Activated CD4-positive, CD25-positive, alpha-beta regulatory T cell treated with anti-CD3 and anti-CD28 coated beads, Interleukin-2, amount 50 U/mL, for 72 hours (primary cell): Measurements from ENCODE around the gene NPM1.

Experiments used
- DNase-seq: peaks from one replicate; pipeline ENCODE4 v3.0.0; 2021

NPM1 gene

GRCh38 chr5:171431251-171431777 is 43.7 kb downstream of the NPM1 start:
- no peak for DNase-seq

GRCh38 chr5:171432076-171432475 is 44.4 kb downstream of the NPM1 start:
- DNase-seq = no peak

DNA sequence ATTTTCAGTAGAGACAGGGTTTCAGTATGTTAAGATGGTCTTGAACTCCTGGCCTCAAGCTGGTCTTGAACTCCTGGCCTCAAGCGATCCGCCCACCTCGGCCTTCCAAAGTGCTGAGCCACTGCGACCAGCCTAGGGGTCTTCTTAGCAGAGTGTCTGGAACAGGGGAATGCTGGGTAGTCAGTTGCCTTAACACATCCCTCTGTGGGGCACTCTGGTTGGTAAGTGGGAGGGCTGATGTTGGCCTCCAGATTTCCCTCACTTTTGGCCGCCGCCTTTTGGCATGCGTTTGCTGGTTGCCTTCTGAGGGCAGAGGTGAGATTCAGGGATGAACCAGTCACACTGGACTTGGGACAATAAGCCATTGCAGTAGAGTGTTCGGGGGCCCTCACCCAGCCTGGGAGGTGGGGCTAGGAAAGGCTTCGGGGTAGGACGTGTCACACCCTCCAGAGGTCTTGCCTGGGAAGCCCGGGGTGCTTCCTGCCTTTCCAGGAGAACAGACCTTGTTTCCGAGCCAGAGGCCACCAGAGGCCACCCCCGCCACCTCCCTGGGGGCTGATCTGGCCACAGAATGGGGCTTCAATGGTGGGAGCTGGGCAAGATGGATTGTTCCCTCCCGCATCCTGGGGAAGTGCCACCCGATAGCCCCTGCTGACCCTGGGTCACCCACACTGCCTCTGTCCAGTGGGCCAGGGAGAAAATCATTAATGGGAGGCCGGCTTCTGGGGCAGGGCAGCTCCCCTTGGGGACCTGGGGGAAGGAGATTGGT is 45.1 kb downstream of the NPM1 start:
- no peak for DNase-seq

GRCh38 chr5:171433352-171433698 is 45.7 kb downstream of the NPM1 start:
- no peak for DNase-seq

DNA sequence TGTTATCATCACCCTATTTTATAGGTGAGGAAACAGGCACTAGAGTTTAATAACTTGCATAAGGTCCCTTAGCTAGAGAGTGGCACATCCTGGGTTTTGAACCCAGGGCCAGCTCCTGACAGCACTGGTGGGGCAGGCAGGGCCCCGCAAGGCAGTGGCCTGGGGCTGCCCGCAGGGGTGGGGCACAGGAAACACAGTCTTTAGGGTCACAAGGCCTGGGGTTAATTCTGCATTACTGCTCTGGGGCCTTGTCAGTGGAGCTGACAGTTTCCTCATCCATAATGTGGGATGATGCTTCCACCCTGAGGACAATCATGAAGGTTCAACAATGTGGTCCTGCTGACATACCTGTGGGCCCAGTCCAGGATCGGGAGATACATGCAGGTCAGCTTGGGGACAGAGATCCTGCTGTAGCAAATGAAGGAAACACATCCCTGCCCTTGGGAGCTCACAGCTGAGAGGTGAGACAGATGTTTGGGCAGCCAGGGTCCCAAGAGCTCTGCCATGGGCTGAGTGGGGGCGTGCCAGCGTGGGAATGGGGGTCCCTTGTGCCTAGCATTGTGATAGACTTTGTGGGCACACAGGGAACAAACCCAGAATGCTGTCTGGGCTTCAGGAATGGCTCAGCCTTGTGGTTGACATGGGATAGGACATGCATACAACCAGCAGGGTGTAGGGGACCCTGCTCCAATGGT is 46.5 kb downstream of the NPM1 start:
- DNase-seq = no peak

GRCh38 chr5:171434874-171435273 is 47.2 kb downstream of the NPM1 start:
- DNase-seq = no peak

GRCh38 chr5:171435908-171436307 is 48.3 kb downstream of the NPM1 start:
- no peak for DNase-seq

DNA sequence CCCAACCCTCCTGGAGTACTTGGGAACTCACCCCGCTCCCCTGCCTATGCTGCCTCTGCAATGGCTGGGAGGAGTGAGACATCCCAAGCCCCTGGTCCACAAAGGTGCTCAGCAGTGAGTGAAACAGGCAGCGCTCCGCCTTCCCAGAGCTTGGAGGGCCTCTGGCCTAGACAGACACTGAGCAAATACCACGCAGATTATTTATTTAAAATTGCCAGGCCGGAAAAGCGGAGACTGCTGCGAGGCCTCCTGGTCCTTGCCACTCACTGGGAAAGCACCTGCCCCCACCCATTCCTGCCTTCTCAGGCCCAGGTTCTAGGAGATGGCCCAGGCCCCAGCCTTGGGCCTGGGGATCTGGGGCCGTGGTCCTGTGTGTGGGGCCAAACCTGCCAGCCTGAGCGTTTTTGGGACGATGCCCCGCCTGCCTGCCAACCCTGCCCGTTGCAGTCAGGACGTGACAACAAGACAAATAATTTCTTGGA is 49.2 kb downstream of the NPM1 start:
- DNase-seq = no peak

GRCh38 chr5:171437286-171437821 is 49.7 kb downstream of the NPM1 start:
- DNase-seq = no peak

DNA sequence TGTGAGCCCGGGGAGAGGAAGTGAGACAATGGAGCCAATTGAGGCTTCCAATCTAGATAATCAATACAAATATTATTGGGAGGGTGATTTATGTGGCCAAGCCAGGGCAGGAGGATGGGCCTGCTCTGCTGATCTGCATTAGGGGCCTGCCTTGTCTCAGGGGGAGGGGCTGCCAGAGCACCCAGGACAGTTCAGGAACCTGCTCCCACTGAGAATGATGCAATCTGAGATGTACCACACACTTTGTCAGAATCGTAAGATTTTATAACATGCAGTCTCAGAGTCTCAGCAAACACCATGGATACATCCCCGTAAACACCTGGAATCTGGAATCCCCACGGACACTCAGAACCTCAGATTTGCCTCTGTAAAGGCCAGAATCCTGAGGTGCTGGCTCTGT is 51.1 kb downstream of the NPM1 start:
- DNase-seq = no peak

DNA sequence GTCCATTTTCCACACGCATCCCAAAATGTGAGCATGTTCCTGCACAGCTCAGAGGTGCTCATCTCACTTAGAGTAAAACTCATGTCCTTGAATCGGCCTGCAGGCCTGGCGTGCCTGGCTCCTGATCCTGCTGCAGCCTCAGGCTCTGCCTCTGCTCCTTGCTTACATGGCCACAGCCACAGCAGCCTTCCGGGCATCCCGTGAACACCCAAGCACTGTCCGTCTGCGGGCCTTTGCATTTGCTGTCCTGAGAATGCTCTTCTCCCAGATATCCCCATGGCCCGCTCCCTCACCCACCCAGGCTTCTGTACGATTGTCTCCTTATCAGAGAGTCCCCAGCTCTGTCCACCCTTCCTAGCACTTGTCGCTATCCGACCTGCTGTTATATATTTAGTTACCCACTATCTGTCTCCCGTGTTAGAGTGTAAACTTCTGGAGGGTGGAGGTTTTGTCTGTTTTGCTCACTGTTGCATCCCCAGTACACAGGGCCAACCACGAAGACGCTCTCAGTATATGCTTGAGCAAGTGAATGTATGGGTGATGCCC is 53.7 kb downstream of the NPM1 start:
- no peak for DNase-seq

DNA sequence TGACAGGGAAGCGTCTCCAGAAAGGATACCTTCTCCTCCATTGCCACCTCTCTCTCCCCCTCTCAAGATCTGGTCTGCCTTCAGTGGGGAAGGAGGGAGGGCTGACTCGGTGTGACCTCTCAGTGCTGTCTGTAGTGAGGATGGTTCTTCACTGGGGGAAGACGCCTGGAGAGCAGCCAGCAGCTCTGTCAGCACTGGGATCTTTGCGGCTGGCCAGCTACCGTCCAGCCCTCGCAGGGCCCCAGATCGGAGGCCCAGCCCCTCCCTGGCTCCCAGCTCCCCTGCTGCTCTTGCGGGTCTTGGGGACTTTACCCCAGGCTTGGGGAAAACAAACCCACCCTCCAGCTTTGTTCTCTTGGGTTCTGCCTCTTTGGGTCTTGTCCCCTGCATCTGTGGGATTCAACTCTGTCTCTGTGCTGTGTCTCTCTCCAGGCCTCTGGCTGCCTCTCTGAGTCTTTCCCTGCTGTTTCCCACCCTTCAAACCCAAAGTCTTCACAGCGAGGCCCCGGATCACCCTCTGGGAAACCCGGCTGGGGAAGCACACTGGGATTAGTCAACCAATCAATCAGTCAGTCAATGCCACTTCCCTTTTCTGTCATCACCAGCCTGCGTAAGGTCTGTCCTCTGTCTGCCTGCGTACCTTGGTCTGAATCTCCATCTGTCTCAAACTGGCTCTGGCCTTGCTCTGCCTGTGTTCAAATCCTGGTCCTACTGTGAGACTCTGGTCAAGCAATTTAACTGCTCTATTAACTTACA is 54.8 kb downstream of the NPM1 start:
- DNase-seq = no peak

DNA sequence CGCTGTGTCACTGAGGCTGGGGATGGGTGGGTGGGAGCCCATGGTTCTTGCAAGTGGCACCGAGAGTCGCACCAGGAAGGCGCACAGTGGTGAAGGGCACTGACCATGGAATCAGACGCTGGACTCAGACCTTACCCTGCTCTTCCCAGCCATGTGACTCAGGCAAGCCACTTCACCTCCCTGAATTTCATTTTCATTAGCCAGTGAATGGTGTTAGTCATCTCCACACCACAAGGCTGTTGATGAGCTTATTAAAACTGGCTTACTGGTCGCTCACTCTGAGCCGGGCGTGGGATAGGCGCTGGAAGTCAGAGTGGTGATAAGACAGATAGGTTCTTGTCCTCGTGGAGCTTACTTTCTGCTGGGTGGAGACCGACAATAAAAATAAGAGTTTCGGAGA is 56.9 kb downstream of the NPM1 start:
- DNase-seq = no peak

DNA sequence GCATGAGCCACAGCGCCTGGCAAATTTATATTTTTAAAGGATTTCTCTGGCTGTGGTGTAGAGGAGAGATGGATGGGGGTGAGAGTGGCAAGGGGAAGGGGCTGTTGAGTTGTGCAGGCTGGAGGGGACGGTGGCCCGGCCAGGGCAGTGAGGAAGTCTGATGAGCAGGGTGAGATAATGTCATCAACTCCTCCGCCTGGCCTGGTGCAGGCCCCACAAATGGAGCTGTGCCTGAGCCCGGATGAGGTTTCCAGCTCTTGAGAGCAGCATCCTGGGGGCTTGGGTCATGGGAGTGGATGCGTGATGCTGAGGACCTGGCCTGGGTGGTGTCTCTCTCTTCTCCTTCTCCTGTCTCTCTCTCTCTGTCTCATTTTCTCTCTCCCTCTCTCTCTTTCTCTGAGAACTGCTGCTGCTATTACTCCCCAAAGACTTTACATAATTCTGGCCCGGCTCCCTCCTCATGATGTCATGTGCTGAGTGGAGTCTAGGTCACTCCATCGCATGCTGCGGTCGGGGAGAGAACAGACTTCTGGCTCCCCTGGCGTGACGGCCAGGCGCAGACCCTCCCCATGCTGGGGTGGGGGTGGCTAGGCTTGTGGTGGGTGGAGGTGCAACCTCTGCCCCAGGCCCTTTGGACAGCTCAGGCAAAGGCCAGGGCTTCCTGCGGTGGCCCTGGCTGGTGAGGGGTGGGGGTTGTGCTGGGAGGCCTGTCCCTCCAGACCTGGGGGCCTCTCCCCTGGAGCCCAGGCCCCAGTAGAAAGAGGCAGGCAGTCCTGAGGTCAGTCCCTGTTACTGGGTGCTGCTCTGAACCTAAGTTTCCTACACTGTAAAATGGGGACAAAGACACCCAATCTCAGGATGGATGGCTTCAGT is 58.2 kb downstream of the NPM1 start:
- no peak for DNase-seq

DNA sequence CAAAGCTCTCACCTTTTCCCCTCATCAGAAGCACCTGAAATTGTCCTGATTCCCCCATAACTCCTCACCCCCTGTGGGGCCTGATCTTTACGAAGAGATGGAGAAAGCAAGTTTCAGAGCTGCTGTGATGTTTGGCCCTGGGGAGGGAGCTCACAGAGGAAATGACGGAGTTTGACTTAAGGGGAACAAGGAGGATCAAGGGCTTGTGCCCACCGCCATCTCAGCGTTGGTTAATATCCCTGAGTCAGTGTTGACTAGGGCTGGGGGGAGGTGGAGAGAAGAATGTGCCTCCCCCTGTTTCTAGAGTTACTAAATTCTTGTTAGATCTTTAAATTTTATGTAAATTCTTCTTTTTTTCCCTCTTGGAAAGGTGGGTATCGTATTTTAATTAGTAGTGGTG is 59.6 kb downstream of the NPM1 start:
- no peak for DNase-seq

DNA sequence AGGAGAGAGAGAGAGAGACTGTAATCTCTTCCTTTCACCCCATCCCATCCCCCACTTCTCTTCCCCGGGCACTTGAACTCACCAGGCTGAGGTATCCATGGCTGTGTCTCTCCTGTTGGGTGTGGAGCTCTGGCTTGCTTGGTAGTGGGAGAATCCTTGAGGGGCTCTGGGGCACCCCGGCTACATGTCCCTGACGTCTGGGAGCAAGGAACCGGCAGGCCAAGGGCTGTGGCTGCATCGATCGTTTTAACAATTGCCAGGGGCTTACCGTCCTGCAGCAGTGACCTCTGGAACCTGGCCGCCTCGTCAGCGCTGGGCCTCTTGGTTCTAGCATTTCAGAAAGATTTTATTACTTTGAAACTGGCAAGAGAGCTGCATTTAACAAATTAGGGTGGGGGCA is 61.8 kb downstream of the NPM1 start:
- DNase-seq = no peak

DNA sequence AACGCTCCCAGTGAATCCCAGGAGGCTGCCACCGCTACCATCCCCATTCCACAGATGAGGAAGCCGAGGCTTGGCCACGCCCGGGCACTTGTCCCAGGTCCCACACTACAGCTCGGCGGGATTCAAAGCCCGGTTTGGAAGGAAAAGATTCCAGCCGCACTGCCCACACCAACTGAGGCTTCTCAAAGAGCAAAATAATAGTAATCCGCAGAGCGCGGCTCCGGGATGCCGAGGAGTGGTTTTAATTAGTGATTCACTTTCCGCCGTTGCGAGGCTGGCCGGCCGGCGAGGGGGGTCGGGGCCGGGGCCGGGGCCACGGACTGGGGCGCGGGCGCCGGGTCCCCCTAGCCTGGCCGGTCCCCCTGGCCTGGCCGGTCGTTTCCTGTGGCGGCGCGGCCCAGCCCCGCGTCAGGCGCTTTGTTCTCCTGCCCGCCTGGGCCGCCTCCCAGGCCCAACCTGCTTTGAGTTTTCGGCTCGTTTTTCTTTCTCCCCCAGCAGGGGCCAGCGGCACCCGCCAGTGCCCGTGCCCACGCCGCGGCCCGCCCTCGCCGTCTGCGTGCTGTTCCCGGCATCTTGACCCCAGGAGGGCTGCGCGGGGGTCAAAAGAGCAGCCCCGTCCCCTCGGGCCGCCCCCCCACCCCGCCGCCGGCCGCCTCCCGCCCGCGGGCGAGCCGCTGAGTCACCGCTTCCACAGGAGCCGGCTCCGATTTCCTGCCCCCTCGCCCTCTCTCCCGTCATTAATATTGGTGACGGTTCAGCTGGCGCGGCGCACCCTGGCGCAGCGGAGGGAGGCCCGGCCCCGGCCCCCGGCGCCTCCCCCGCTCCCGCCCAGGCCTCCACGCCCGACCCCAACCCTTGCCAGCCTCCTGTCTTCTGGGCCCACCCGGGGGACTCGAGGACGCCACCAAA is 63.0 kb downstream of the NPM1 start:
- DNase-seq = no peak

GRCh38 chr5:171451421-171451820 is 63.8 kb downstream of the NPM1 start:
- no peak for DNase-seq

DNA sequence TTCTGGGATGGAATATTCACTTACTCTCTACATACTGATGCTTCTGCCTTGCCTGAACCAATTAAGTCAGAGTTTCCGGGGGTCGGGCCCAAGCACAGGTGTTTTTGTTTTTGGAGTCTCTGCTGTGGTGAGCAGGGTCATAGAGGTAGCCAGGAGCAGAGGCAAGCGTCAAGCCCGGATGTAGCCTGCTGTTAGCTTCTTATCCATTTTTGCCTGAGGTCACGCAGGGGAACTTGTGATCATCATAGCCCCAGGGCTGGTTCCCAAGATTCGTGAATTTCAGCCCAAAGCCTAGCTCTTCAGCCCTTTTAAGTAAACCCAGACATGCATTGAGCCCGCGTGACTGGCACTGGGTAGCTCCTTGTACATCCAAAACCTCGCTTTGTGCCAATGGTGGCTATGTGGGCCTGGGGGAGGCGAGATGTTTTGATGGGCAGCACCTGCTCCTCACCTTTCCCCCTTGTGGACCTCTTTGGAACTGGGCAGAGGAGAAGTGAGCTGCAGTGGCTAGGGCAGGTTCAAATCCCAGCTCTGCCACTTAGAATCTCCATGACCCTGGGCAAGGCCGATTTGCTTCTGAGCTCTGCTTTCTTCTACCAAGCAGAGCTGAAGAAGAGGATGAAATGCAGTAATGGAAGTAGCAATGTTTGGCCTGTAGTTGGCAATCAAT is 65.5 kb downstream of the NPM1 start:
- no peak for DNase-seq

GRCh38 chr5:171453988-171454387 is 66.3 kb downstream of the NPM1 start:
- DNase-seq = no peak
